HG03457 (cell line): ENCODE results near the gene TSPAN15.
"Not testable (repeated sequence)": the region's sequence is repeated elsewhere in the genome, so short reads cannot be mapped to it uniquely, and the experiment has no call there.

Source experiments
- ATAC-seq: cut with Tn5 transposase; IDR thresholded peaks from one replicate; pipeline ENCODE4 v1.9.1; 2021; ENCODE audit warnings: moderate number of reproducible peaks; ENCODE audit not compliant: unreplicated experiment

Gene TSPAN15

DNA sequence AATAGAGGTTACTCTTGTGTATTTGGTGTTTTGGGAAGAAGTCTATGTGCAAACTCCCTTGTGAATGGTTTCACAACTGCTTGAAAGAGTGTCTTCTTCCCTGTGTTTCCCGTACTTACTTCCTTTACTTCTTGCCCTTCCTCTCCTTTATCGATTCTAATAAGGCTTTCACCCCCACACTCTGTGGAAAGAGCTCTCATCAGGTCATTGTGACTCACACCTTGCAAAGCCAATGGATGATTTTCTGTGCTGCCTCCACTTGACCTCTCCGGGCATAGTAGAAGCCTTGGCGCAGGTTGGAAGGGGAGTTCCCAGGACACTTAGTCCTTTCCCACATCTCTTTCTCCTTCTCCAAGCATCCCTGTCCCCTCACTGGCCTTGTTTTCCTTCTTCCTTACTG is 6.2 kb upstream of the TSPAN15 start:
- ATAC-seq, result no peak

DNA sequence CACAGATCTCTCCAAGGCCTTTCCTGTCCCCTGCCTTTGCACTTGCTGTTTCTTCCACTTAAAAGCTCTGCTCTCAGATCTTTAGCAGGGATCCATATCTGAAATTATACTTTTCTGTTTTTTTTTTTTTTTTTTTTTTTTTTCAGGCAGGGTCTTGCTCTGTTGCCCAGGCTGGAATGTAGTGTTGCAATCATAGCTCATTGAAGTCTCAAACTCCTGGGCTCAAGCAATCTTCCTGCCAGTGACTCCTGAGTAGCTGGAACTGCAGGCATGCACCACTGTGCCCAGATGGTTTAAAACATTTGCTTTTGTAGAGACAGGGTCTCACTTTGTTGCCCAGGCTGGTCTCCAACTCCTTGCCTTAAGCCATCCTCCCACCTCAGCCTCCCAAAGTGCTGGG is 5.0 kb upstream of the TSPAN15 start:
- ATAC-seq, result no peak

DNA sequence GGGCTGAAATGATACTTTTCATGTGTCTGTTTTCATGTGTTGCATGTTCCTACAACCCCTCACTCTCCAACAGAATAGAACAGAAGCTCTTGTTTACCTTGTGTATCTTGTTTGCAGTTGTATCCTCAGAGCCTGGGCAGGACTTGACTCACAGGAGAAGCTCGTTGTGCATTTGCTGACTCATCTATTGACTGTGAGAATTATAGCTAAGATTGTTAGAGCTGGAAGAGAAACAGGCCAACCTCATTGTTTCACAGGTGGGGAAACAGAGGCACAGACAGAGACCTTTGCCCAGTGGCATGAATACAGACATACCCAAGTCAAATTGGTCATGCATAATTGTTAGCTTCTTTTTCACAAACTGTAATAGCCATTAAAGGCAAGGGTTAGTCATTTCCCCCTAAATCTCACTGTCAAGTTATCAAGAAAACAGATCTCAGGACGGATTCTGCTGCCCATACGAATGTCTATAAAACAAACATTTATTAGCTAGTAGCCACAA is 4.6 kb upstream of the TSPAN15 start:
- no peak for ATAC-seq

DNA sequence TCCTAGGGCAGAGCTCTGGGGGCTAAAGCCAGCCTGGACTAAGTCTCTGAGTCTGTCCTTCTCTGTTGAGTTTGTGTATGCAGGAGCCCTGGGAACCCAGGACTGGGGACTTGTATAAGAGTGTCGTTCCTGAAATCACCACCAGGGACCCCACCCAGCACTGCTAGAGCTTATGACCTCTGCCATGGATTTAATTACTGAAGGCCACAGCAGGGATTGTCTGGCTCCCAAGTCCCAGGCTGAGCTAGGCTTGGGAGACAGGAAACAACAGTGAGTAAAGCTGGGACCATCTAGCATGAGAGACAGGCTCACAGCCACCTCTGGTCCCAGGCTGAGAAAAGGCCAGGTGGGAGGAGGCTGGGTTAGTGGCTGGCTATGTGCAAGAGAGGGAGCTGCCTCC is 1.4 kb upstream of the TSPAN15 start:
- no peak for ATAC-seq

DNA sequence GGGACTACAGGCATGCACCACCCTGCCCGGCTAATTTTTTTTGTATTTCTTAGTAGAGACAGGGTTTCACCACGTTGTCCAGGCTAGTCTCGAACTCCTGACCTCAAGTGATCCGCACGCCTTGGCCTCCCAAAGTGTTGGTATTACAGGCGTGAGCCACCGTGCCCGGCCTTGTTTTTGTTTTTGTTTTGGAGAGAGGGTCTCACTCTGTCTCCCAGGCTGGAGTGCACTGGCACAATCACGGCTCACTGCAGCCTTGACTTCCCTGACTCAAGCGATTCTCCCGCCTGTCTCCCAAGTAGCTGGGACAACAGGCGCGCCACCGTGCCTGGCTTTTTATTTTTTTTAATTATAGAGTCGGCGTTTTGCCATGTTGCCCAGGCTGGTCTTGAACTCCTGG is 870 bp upstream of the TSPAN15 start:
- ATAC-seq, result not testable (repeated sequence)

DNA sequence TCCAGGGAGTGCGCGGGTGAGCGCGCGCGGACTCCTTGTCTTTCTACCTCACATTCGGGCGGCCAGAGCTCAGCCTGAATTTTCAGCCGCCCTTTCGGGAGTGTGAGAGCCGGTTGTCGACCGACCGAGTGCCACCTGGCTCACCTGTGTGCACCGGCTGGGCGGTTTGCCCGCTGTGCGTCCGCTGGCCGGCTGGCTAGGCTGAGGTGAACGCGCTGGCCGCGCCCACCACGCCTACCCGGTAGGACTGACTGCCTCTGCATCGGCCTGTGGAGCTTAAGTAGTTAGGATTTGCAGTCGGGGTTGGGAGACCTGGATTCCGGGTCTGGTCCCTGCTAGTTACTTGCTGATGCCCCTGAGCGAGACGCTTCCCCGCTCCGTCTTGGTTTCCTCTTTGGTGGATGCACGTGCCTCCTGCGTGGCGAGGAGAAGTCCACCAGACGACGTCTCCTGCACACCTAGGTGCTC is 553 bp downstream of the TSPAN15 start:
- ATAC-seq, result no peak

DNA sequence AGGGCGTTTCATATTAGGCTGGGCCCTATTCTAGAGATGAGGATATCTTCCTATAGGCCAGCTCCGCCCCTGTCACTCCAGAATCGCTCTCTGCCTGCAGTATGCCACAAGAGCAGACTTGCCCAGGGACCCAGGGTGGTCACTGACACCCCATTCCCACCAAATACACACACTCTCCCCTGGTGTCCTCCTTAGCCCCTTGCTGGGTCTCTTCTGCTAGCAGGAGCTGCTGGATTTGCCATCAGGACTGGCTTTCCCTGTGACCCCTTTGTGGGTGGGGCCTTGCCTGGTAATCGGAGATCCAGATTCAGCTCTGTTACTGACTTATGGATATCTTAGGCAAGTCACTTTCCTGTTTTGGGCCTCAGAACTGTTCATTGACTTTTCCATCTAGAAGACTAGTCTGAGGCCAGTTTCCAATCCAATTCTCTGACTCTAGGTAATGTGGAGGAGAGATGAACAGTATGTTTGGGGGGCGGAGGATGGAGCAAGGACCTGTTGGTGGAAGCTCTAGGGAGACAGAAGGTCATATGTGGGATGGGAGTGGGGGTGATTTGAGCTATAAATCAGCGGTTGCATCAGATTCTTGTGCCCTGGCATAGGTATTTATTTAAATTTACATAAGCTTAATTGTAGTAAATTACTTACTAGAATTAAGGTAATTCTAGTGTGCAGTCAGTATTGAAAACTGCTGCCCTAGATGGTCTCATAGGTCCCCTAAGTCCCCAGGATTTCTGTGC is 1.6 kb downstream of the TSPAN15 start:
- ATAC-seq, result no peak

DNA sequence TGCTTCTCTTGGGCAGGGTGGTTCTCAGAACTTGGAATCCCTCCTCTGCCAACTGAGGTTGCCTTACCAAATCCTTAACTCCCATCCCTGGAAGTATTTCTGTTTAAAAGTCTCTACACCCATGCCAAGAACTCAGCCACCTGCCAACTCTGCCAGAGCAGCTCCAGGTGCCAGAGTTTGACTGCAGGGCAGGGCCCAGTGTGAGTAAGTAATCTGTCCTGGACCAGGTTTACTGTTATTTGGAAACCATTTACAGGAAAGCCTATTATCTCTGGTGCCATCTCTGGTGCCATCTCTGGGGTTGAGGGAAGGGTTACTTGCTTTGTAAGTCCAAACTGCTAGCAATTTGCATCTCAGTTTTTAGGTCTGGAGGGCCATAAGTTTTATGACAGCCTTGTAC is 2.5 kb downstream of the TSPAN15 start:
- no peak for ATAC-seq

DNA sequence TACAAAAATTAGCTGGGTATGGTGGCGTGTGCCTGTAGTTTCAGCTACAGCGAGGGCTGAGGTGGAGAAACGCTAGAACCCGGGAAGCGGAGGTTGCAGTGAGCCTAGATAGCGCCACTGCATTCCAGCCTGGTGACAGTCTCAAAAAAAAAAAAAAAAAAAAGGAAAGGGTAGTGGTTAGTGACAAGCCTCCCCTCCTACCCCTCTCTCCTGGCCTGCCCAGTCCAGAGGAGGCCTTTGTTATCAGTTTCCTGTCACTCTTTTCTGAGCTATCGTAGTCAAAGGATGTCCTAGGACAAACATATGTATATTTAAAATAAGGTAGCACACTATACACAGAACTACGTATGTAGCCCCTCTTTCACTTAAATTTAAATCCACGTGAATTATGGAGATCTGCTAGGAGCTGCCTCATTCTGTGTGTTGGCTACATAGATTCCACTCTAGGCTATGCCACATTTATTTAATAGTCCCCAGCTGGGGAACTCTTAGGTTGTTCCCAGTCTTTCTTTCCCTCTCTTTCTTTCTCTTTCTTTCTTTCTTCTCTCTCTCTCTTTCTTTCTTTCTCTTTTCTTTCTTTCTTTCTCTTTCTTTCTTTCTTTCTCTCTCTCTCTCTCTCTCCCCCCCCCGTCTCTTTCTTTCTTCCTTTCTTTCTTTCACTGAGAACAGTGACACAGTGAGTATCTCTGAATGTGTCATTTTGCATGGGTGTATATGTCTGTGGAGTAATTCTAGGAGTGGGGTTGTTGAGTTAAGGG is 3.9 kb downstream of the TSPAN15 start:
- ATAC-seq, result no peak

DNA sequence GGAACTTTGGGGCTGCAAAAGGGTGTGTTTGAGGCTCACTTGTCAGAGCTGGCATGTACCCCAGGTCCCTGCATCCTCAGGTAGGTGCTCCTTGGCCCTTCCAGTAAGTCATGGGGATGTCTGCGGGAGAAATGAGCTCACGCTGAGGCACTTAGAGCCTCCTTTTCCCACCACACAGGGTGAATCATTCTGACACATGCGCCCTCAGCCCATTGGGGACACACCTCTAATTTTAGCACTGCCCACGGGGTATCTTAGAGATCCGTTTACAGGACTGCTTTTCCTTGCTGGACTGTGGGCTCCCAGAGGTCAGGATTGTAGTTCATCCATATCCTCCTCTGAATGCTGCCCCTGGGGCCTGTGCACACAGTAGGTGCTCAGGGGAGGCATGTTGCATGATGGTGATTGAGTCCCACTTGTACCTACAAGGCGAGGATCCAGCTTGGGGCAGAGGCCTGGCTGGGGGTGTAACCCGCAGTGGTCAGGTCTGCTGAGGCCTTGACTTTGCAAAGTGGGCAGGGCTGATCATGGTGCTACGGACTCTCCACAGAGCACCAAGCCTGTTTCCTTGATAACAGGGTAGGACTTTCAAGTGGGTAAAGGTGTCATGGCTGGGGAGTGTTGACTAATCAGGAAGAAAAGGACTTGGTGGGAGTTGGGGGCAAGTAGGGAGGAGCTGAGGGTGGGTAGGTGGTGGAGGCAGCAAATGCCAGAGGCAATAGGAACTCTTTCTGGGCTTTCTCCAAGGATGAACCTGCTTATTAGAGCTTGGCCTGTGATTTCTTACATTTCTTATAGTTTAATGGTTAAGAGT is 5.8 kb downstream of the TSPAN15 start:
- ATAC-seq, result no peak

DNA sequence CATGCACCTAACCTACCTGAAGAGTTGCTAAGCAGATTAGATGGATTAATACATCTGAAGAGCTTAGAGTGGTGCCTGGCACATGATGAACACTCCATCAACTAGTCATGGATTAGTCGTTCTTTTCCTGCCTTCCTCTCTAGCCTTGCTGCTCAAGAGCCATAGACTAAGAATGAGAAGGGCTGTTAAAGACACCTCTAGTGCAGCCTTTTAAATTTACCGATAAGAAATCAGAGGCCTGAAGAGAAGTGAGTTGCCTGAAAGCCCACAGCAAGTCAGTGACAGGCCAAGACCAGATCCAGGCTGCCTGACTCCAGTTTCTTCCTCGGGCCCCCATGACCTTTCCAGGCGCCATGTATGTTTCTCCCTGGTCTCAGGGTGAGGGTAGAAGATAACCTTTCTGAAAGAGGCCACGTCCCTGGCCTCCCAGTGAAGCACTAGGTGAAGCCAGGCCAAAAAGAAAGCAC is 6.5 kb downstream of the TSPAN15 start:
- no peak for ATAC-seq

DNA sequence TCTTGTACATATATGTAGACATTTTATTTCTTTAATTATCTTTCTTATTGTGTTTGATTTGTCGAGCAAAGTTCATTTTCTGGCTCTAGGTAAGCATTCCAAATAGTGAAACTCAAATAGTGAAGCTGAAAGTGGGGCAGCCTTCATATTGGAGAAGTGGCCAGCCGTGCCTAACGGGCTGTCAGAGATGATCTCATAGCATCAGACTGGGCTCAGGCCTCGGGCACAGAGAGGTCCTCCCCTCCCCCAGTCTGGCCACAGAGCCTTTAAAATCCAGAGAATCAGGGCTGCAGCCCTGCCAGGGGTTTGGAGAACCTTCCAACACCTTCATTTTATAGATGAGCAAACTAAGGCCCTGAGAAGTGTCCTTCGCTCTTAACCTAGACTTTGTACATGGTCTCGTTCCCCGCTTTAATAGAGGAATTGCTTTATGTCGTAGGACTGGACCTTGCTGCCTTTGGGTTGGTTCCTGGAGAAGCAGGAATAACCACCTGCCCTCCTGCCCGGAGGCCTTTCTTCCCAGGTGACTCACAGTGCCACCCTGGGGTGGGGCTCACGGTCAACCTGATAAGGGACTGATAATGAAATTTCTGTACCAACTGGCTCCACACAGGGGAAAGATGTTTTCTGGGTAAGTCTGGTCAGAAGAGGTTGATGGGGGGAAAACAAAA is 7.3 kb downstream of the TSPAN15 start:
- no peak for ATAC-seq

DNA sequence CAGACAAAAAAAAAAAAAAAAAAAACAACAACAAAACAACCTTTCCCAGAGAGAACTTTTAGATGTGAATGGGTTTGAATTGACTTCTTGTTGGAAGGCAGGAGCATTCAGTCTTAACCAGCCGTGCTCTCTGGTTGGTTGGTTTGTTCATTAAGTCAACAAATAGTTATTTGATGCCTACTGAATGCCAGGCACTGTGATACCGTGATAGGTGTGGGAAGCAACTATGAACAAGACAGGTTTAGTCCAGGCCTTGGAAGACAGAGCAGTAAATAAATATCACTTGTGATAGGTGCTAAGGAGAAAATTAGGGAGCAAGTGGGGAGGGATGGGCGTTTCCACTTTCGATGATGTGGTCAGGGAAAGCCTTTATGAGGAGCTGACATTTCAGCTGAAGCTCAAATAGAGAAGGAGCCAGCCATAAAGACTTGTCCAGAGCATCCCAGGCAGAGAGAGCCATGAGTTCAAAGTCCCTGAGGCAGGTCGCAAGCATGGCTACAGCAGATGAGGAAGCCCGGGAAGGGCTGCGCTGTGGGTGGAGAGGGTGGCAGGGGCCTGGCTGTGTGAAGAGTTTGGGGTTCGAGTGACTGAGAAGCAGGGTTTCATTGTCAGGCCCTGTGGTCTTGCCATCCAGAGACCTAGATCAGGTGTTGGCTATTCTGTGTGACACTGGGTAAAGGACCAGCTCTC is 8.0 kb downstream of the TSPAN15 start:
- ATAC-seq, result no peak

DNA sequence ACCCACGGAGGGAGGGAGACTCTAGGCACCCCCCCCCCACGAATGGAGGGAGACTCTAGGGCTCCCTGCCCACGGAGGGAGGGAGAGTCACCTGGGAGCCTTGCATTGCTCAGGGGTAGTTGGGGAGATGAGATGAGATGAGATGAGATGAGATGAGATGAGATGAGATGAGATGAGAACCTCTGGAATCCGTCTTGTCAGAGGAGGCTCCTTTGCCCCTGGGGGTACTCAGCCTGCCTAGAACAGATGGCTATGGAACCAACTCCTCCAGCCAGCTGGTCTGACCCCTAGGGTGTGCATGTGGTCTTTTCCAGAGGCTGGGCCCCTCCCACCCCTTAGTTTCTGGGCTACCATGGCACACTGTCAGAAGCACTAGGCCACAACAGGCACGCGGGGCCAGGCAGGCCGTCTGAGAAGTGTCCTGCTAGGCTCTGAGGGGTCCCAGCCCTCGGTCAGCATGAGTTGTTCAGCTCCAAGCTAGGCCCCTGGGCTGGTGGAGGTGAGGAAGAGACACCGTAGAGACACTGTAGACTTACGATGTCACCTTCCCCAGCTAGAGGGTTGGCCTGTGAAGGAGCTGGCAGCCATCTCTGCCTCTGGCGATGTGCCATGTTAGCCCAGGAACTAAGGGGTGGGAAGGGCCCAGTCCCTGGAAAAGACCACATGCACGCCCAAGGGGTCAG is 8.8 kb downstream of the TSPAN15 start:
- no peak for ATAC-seq

DNA sequence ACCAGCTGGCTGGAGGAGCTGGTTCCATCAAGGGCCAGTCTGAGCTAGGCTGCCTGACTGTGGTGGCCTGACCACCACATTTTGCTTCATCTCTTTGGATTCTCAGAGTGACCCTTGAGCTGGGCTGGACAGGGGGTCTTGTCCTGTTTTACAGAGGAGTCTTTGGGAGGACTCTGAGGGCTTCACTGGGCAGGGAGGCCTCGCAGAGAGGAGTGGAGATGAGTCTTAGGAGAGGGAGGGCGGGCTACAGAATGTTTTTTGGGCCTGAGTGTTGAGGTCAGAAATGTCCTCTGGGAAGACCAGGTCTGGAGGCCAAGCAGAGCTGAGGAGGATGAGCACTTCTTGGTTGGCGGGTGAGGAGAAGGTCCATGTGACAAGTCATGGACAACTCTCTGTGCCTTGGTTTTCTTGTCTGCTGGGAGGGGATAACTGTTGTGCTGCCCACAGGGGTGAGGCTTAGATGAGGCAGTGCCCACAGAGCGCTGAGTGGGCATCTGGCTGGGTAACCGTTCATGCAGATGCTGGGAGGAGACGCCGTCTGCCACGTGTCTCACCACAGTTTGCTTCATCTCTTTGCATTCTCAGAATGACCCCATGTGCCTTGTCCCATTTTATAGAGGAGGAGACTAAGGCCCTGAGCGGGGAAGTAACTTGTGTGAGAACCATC is 9.4 kb downstream of the TSPAN15 start:
- no peak for ATAC-seq

DNA sequence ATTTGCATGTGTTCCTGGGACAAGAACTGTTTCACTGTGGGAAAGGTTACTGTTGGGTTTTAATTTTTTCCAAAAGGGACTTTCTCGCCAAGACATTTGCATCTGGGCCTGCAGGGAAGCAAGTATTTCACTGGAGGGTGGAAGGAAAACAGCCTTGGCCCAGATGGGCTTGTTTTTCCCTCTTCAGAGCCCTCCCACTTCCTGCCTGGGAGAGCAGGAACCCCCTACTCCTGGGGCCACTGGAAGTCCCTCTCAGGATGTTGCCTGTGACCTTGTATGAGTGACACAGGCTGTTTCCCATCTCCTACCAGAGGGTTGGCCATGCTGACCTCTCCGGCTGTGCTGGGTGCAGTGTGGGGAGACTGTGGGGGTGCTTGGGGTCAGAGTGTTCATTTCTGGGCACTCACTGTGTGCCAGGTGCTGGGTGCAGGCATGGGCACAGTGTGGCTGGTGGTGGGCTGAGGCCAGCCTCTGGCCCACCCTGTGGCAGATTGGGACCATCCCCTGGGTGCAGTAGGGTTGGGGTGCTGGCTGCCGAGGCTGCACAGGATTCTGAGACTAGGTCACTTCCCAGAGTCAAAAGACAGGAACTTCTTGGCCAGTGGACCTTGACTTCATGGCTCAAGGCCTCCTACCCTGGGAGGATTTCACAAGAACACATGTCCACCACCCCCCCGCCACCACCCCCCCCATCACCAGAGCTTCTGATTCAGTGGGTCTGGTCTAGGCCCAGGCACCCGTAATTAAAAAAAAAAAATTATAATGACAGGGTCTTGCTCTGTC is 10.2 kb downstream of the TSPAN15 start:
- ATAC-seq, result no peak

DNA sequence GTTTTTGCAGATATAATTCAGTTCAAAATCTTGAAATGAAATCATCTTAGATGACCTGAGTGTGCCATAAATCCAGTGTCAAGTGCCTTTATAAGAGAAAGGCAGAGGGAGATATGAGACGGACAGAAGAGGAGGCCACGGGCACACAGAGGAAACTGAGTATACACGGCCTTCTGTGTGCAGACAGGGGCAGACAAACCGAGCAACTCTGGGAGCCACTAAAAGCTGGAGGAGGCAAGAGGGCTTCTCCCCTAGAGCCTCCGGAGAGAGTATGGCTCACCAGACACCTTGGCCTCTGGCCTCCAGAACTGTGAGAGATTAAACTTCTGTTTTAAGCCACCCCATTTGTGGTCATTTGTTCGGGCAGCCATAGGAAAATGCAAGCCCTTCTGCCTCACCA is 12.6 kb downstream of the TSPAN15 start:
- no peak for ATAC-seq

DNA sequence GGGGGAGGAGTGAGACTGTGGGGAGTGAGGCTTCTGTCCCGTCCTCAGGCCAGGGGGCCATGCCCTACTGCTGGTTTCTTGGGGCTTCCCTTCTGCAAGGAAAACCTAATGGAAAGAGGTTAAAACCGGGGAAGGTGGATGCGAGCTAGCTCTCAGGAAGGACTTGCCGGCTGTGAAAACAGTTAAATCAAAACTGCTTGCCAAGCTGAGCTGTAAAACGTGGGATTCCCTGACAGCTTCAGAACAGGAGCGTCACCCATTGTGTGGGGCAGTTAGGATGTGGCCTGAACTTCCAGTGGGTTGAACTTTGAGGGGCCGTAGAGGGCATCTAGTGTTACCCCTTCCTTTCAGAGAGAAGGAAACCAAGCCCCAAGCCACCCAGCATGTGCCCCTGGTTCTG is 13.1 kb downstream of the TSPAN15 start:
- ATAC-seq, result no peak
